ENCODE results near the gene GABRR1.
"Not testable (repeated sequence)": the region's sequence is repeated elsewhere in the genome, so short reads cannot be mapped to it uniquely, and the experiment has no call there.

GABRR1 gene

DNA sequence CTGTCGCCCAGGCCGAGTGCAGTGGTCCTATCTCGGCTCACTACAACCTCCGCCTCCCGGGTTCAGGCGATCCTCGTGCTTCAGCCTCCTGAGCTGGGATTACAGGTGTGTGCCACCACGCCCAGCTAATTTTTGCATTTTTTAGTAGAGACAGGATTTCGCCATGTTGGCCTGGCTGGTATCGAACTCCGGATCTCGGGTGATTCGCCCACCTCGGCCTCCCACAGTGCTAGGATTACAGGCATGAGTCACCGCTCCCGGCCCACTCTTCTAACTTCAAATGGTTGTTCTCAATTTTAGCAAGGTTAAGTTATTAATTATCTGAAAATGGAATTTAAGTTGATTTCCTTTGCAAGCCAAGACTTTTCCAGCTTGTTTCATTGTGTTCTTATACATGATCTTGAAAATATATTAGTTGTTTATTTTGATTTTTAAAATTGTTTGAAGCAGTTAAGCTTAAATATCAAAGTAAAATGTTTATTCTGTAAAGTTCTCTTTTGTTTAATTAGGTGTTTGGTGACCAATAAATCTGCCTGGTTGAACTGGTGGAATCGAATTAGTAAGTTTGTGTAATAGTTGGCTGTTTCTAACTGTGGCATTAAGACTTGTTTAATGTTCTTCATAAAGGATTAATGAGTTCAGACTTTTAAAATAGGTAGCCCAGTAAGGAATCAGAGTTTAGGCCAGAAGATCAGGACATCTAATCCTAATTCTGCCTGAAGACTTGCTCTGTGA is 69.0 kb downstream of the GABRR1 start:
- peak; percentile 42 for DNase-seq

DNA sequence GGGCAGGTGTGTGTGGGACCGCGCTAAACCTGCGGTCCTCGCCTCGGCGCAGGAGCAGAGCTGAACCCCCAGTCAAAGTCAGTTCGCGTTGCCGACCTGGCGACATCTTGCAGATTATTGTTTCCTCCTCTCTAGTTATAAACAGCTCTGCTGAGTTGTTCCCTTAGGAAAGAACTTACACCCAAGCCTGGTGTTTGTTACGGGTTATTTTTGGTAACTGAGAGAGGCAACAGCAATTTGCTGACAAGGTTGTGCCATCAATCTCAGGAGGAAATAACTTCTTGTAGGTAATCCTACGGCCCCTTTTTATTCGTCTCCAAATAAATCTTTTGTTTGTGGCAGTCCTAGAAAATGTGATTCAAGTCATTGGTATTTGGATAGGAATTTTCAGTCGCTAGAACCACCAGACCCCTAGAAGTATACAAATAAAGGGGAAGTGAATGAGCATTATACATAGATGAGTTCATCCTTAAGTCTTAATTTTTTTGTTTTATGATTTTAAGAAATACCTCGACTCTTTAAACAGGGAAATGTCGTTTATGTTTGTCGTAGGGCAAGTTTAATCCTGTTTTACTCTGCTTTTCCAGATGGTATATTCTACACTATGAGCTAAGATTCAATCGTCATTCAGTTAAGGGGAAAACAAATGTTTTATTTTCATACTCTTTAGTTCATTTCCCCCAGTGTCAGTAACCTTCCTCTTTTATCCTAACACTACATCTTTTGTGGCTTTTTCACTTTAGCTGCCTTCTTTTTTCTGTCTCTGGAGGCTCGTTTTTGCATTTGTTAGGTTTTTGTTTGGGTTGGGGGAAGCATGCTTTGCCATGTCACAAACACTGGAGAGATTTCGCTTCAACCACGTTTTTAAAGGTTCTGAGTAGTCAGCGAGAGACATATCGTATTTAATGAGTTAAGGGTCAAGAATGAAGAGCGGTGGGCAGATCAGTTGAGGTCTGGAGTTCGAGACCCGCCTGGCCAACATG is 70.1 kb downstream of the GABRR1 start:
- DNase-seq, result peak; percentile 36

DNA sequence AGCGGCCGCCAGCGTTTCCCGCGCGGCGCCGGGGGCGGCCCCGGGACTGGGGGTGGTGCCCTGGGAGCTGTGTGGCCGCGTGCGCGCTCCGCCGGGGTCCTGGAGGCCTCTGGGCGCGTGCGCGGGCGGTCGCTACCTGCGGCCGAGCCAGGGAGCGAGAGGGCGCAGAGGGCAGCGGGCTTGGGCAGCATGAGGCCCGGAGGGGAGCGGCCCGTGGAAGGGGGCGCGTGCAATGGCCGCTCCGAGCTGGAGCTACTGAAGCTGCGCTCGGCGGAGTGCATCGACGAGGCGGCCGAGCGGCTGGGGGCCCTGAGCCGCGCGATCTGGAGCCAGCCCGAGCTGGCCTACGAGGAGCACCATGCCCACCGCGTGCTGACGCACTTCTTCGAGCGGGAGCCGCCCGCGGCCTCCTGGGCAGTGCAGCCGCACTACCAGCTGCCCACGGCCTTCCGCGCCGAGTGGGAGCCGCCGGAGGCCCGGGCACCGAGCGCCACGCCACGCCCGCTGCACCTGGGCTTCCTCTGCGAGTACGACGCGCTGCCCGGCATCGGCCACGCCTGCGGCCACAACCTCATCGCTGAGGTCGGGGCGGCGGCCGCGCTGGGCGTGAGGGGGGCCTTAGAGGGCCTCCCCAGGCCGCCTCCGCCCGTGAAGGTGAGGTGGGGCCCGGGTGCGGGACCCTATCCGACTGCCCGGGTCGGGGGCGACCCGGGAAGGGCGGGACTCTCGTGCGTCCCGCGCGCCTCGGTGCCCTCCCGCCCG is 71.0 kb downstream of the GABRR1 start, which contains the start of gene PM20D2:
TSS of gene PM20D2 (plus strand) at position 100 of the 762 bp plus-strand sequence. CDS start at position 190, 90 bp downstream.
- peak; percentile 72 for DNase-seq

DNA sequence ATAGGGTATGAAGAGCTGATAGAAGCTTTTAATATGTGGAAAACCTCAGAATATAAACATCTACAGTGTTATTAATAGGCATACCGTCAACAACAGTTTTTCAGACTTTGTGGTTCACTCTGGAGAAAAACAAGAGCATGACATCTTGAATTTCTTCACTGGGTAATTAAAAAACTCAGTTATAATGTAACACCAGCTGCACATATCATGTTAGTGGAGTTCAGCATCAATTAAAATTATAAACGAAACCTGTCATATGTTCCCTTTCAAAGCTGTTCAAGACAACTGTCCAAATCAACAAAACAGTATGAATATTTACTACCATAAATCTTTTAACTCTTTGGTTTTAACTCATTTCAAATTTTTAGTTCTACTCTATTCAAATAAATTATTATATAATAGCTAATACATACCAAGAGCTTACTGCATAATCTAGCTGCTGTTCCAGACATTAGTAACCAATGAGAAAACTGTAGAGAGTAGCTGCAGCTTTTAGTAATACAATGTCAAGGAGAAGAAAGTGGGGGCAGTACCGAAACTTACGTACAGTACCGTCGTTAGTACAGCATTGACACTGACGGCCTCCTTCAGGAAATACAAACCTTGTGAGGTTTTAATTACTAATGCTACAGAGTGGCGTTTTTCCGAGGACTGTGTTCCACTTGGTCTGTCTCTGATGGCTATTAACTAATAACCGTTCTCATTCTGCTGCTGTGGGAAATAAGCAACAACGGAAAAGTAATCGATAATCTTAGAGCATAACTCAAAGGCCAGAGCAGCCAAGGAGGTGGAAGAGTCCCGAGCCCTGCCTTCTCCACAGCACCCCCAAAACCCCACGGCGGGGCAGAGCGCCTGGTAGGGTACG is 71.8 kb downstream of the GABRR1 start:
- no peak for DNase-seq

DNA sequence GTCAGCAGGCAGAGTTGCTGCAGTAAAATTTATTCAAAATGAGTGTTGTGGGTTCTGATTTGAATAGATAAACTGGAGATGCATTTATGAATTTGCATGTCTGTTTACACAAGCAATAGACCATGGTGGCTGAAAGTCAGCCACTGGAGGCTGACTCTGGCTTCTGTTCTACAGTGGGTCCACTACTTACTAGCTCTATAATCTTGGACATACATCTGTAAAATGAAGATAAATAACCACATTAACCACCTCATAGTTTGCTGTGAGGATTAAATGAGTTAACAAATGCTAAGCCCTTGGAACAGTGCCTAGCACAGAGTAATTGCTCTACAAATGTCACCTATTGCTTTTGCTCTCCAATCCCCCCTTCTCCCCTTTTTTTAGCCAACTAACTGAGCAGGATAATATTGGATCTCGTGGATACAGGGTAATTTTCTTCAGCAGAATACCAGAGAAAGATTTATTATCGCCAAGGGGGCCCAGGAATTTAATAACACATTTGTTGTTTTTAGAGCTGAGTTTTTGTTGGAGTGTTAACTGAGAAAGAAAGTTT is 72.7 kb downstream of the GABRR1 start:
- DNase-seq, result no peak

DNA sequence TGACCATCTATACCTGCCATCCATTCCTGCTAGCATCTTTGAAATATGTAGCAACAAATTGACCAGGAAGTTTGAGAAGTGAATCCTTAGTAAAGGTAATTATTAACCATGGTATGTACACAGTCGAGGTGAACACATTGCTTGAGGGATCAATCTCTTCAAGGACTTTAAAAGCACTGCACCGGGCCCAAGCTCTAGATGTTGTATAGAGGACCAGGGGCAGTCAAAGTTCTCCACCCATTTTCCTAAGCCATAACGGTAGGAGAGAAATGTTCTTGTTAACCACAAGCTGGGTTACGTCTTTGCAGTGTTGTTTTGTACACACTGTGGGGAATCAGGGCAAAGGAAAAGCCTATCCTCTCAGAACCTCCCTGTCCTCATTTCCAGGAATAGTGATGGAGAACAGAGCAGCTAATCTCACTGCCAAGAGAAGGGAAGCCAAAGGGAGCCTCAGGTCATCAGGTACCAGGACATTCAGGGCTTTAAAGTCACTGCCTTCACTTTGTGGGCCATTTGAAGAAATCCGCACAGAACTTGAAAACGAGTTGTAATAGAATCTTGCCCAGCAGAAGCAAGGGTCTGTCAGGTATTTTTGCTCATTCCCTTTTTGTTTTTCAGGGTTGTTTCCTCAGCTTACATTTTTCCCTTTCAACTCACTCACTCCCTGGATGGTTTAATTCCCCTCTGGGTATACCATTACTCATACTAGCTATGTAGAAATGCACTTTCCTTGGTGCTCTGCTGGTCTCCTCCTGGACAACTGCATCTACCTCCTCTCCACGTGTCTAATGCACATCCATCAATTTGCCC is 76.6 kb downstream of the GABRR1 start:
- DNase-seq, result no peak

DNA sequence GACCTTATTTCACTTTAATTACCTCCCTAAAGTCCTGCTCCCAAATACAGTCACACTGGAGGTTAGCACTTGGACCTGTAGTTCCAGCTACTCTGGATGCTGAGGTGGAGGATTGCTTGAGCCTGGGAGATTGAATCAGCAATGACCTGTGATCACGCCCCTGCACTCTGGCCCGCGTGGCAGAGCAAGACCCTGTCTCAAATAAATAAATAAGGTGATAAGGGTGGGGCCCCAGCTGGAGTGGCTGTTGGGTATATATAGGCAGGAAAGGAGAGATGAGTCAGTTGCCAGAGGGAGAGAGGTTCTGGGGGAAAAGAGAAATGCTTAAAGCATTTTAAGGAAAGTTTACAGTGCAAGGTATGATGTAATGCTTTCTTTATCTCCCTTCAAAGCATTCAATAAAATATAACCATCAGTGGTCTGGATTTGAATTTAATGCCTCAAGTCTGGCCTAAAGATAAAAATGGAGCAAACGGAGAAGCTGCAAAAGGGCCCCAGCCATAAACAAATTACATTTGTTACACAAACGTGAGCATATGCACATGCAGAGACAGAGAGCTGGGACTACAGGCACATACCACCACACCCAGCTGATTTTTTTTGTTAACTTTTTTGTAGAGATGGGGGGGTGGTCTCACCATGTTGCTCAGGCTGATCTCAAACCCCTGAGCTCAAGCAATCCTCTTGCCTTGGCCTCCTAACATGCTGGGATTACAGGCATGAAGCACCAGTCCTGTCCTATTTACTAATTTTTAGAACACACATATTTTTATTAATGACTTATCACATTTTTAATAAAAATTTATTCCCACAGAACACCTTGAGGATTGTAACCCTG is 77.4 kb downstream of the GABRR1 start:
- no peak for DNase-seq

DNA sequence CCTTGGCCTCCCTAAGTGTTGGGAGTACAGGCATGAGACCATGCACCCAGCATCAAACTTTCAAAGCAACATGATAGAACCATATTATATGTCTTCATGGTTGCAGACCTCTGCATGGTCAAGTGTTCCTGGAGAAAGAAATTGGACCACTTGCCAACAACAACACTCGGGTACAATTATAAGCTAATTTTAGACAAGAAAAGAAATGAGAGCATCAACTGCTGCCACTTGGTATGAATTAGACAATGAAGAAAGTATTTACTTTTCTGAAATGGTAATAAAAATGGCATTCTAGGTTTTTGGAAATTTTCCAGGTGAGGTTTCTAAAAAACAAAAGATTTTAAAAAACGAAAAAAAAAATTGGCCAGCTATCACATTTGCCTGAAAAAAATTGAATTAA is 79.0 kb downstream of the GABRR1 start:
- no peak for DNase-seq

DNA sequence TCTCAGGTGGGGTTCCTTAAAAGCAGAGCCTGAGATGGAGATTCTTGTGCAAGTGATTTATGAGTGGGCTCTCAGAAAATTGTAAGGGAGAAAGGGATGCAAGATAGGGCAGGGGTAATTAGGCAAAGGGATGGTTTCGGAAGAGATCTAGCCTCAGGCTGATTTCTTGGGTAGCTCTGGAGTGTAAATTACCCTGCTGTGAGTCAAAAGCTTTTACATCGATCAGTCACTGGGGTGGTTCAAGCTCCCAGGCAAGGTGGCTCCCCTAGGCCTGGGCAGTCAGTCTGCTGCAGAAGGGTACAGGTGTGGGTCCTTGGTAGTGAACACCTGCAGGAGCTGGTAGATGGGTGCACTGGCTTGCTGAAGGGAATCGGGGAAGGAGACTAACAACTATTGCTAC is 82.4 kb downstream of the GABRR1 start:
- no peak for DNase-seq

DNA sequence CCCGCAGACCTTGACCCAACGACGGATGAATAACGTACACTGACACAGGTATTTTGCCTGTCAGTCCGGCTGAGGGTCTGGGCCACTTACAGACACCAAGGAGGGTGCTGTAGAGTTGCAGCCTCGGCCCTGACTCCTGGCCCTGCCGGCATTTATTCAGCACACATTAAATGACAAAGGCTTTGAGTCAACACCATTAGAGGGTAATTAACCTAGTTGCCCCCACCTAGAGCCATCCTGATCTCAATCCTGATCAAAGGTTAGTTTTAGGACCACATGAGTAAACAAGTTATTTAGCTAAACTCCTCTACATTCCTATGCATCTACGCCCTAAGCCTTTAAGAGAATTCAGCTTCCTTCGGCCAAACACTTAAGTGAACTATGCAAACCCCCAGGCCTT is 83.2 kb downstream of the GABRR1 start:
- DNase-seq, result no peak

DNA sequence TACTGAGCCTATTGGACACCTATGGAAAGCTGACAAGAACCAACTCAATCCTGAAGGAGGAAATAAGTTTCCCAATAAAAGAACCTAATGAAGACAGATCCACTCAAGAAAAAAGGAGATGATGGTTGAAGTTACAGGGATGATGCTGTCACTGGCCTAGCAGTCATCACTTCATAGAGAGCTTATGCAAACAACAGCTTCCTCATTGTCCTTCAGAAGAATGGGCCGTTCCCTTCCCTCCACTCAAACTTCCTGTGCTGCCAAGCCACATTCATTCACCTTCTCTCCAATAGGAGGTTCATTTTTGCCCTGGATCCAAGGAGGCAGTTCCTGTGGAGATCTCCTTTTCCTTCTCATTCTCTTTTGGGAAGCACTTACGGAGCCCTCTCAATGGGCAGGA is 85.1 kb downstream of the GABRR1 start:
- DNase-seq, result no peak

DNA sequence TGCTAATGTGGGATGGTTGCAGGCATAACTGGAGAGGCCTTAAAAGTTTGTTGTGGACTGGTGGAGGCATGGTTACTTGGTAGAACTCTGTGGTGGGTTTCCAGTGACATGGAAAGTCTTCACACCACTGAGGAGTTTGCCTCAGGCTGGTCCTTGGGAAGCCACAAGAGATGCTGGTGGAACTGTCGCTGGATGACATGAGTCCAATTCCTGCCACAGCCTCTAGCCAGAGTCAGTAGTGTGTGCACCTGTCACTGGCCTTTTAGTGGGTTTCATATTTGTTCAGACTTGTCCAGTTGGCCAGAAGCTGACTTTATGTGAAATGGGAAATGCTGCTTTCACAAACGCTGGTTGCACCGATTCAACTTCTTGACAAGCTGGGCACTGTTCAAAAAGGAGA is 85.6 kb downstream of the GABRR1 start:
- no peak for DNase-seq

DNA sequence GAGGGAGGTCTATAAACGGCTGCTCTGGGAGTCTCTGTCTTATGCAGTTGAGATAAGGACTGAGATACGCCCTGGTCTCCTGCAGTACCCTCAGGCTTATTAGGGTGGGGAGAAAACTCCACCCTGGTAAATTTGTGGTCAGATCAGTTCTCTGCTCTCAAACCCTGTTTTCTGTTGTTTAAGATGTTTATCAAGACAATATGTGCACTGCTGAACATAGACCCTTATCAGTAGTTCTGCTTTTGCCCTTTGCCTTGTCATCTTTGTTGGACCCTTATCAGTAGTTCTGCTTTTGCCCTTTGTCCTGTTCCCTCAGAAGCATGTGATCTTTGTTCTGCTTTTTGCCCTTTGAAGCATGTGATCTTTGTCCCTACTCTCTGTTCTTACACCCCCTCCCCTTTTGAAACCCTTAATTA is 88.9 kb downstream of the GABRR1 start:
- DNase-seq, result not testable (repeated sequence)
